HCT116 (cell line): Measurements from ENCODE around the gene ARL6IP4. TPM values are rescaled to one million over a fixed set of nuclear protein-coding genes. Genes with fewer than 3 reads are reported as not detected.
"Not testable (repeated sequence)": the region's sequence is repeated elsewhere in the genome, so short reads cannot be mapped to it uniquely, and the experiment has no call there.

Experiments
- ATAC-seq: fragments of 200-7000 bp; cut with Tn5 transposase; 2 replicates; pipeline ENCODE4 v1.9.1; 2020; ENCODE audit warnings: mild to moderate bottlenecking, moderate library complexity
- BruUV-seq: library from RNA; stranded (reverse); fragments of 400-500 nt; replicated peaks from 2 replicates; lab custom pipeline; 2021; lab: Mats Ljungman, UMichigan
- CTCF ChIA-PET: fragments of 300-600 bp; sonication (Branson Sonifier 250); formaldehyde crosslinking; loops from one replicate; lab custom pipeline; 2021; ENCODE audit warnings: antibody characterized with exemption; lab: Charles Lee
- POLR2A ChIA-PET: fragments of 300-600, 350-600 bp; sonication (Branson Sonifier 250); formaldehyde crosslinking; loops from one replicate; lab custom pipeline; 2021; ENCODE audit warnings: antibody characterized with exemption; lab: Charles Lee
- RAD21 ChIA-PET, 2 experiments: fragments of 300-600 bp; sonication (Branson Sonifier 250); formaldehyde crosslinking; loops; one replicate each; lab custom pipeline; 2023; ENCODE audit warnings: low total read pairs in 2 of 2; ENCODE audit not compliant: uncharacterized antibody in 2 of 2, unreplicated experiment in 2 of 2, low non-redundant PET in 1 of 2; lab: Charles Lee
- DNase-seq: peaks from one replicate; pipeline ENCODE4 v3.0.0-alpha.2; 2010; ENCODE audit warnings: low read depth, low spot score
- H2AFZ ChIP-seq: fragments of 200-600 bp; shearing (Covaris generic), sonication (generic); 2 replicates; pipeline ENCODE4 v1.6.1; 2017; ENCODE audit warnings: low read depth, mixed run types, mixed read lengths, antibody characterized with exemption, low read length; ENCODE audit not compliant: poor library complexity, severe bottlenecking
- H3K27ac ChIP-seq: 2 replicates; pipeline ENCODE4 v1.5.1; 2012; ENCODE audit warnings: low read depth, low read length
- H3K27me3 ChIP-seq: fragments of 200-600 bp; sonication (generic); 2 replicates; pipeline ENCODE4 v1.6.1; 2016; ENCODE audit warnings: mixed run types, low read length, mixed read lengths; ENCODE audit not compliant: insufficient read depth
- H3K36me3 ChIP-seq, 2 experiments: fragments of 200-500 bp in 1 of 2; fragments of 200-600 bp in 1 of 2; sonication (Bioruptor generic) in 1 of 2; sonication (generic) in 1 of 2; 2 replicates each; pipeline versions ENCODE4 v1.5.1 to v1.6.1; 2014 to 2016; ENCODE audit warnings: low read length in 2 of 2, inconsistent platforms in 1 of 2, mixed read lengths in 1 of 2, mixed run types in 1 of 2; ENCODE audit not compliant: insufficient read depth in 2 of 2, control insufficient read depth in 1 of 2
- H3K4me1 ChIP-seq, 2 experiments: fragments of 200-600 bp in 1 of 2; sonication (generic) in 1 of 2; 2 replicates each; pipeline versions ENCODE4 v1.5.1 to v1.6.1; 2012 to 2017; ENCODE audit warnings: low read length in 2 of 2, inconsistent platforms in 1 of 2, mild to moderate bottlenecking in 1 of 2, mixed read lengths in 1 of 2, mixed run types in 1 of 2, moderate library complexity in 1 of 2; ENCODE audit not compliant: insufficient read depth in 2 of 2, control insufficient read depth in 1 of 2
- H3K4me2 ChIP-seq: fragments of 200-600 bp; sonication (generic); 2 replicates; pipeline ENCODE4 v1.6.1; 2017; ENCODE audit warnings: mixed run types, low read length, mixed read lengths
- H3K4me3 ChIP-seq, 2 experiments: fragments of 200-600 bp in 1 of 2; sonication (generic) in 1 of 2; replicated peaks in 1 of 2; 2 replicates each; pipeline ENCODE4 v1.5.1; 2011 to 2016; ENCODE audit warnings: low read length in 2 of 2, control low read depth in 1 of 2, low read depth in 1 of 2, mild to moderate bottlenecking in 1 of 2, mixed read lengths in 1 of 2, mixed run types in 1 of 2
- H3K79me2 ChIP-seq: fragments of 200-600 bp; sonication (generic); 2 replicates; pipeline ENCODE4 v1.6.1; 2017; ENCODE audit warnings: mild to moderate bottlenecking, mixed run types, low read length, moderate library complexity, mixed read lengths; ENCODE audit not compliant: insufficient read depth
- H3K9ac ChIP-seq: fragments of 200-600 bp; sonication (generic); 2 replicates; pipeline ENCODE4 v1.6.1; 2016; ENCODE audit warnings: low read length, mixed read lengths
- H3K9me2 ChIP-seq: fragments of 200-600 bp; sonication (generic), shearing (Covaris generic); 2 replicates; pipeline ENCODE4 v1.6.1; 2017; ENCODE audit warnings: mixed run types, mild to moderate bottlenecking, moderate library complexity; ENCODE audit not compliant: insufficient read depth
- H3K9me3 ChIP-seq, 2 experiments: fragments of 200-500 bp in 1 of 2; fragments of 200-600 bp in 1 of 2; sonication (Bioruptor generic) in 1 of 2; sonication (generic) in 1 of 2; 2 replicates each; pipeline ENCODE4 v1.6.1; 2014 to 2017; ENCODE audit warnings: low read length in 2 of 2, mixed read lengths in 2 of 2, inconsistent platforms in 1 of 2, low read depth in 1 of 2, mild to moderate bottlenecking in 1 of 2, mixed run types in 1 of 2, moderate library complexity in 1 of 2; ENCODE audit not compliant: control insufficient read depth in 1 of 2, insufficient read depth in 1 of 2
- H4K20me1 ChIP-seq: fragments of 200-600 bp; sonication (generic), shearing (Covaris generic); 2 replicates; pipeline ENCODE4 v1.6.1; 2017; ENCODE audit warnings: mixed run types, mild to moderate bottlenecking, moderate library complexity; ENCODE audit not compliant: insufficient read depth
- CEBPB ChIP-seq: IDR thresholded peaks from 2 replicates; pipeline ENCODE4 v1.6.1; 2012; ENCODE audit warnings: low read depth
- CTCF ChIP-seq, 3 experiments: fragments of 200-600 bp in 1 of 3; sonication (generic) in 1 of 3; IDR thresholded peaks in 2 of 3; conservative IDR thresholded peaks in 1 of 3; 2 replicates each; pipeline ENCODE4 v1.5.1; 2012 to 2017; ENCODE audit warnings: low read depth in 2 of 3, low read length in 2 of 3, antibody characterized with exemption in 1 of 3, borderline replicate concordance in 1 of 3, control low read depth in 1 of 3, mild to moderate bottlenecking in 1 of 3, mixed read lengths in 1 of 3, mixed run types in 1 of 3, moderate library complexity in 1 of 3; ENCODE audit not compliant: insufficient read depth in 1 of 3
- EGR1 ChIP-seq: IDR thresholded peaks from 2 replicates; pipeline ENCODE4 v1.6.1; 2012; ENCODE audit warnings: low read depth
- ELF1 ChIP-seq: IDR thresholded peaks from 2 replicates; pipeline ENCODE4 v1.6.1; 2012; ENCODE audit warnings: low read depth, borderline replicate concordance
- EZH2 ChIP-seq: fragments of 200-600 bp; sonication (generic); IDR thresholded peaks from 2 replicates; pipeline ENCODE4 v1.6.1; 2017; ENCODE audit warnings: antibody characterized with exemption, mixed run types
- POLR2A ChIP-seq: IDR thresholded peaks from 2 replicates; pipeline ENCODE4 v1.7.0; 2011; ENCODE audit warnings: borderline replicate concordance; ENCODE audit not compliant: insufficient read depth, insufficient read length; ENCODE audit errors: extremely low read depth
- POLR2AphosphoS5 ChIP-seq: IDR thresholded peaks from 2 replicates; pipeline ENCODE4 v1.6.1; 2011; ENCODE audit warnings: mild to moderate bottlenecking, low read depth, low read length, moderate library complexity
- RAD21 ChIP-seq: IDR thresholded peaks from 2 replicates; pipeline ENCODE4 v1.6.1; 2012; ENCODE audit warnings: low read depth, mild to moderate bottlenecking
- REST ChIP-seq: IDR thresholded peaks from 2 replicates; pipeline ENCODE4 v1.6.1; 2012; ENCODE audit warnings: low read depth
- SIN3A ChIP-seq: IDR thresholded peaks from 2 replicates; pipeline ENCODE4 v1.6.1; 2012; ENCODE audit warnings: low read depth
- SP1 ChIP-seq: IDR thresholded peaks from 2 replicates; pipeline ENCODE4 v1.6.1; 2012; ENCODE audit warnings: low read depth
- SRF ChIP-seq: IDR thresholded peaks from 2 replicates; pipeline ENCODE4 v1.6.1; 2012; ENCODE audit warnings: low read depth
- YY1 ChIP-seq: IDR thresholded peaks from 2 replicates; pipeline ENCODE4 v1.6.1; 2011; ENCODE audit warnings: low read length, low read depth, moderate library complexity, mild to moderate bottlenecking; ENCODE audit not compliant: insufficient replicate concordance; ENCODE audit errors: extremely low read depth
- ZNF274 ChIP-seq: fragments of 200-500 bp; sonication (Bioruptor generic); IDR thresholded peaks from 2 replicates; pipeline ENCODE4 v1.6.1; 2014; ENCODE audit warnings: mild to moderate bottlenecking, low read depth, low read length, inconsistent platforms
- intact Hi-C: fragments of 100-400 bp; cut with micrococcal nuclease; formaldehyde crosslinking; loops from 2 replicates; pipeline ENCODE4 v1.10.0; 2022
- total RNA-seq: library from RNA; stranded (reverse); gene quantifications from one replicate; pipeline ENCODE4 v1.2.1, GENCODE V29; 2021; ENCODE audit not compliant: unreplicated experiment
- TF ChIP-seq, protein P1 (sequence below): IDR thresholded peaks from 2 replicates; pipeline ENCODE4 v1.6.1; 2011; ENCODE audit warnings: mild to moderate bottlenecking, low read length, moderate library complexity; ENCODE audit not compliant: insufficient replicate concordance; ENCODE audit errors: extremely low read depth

The ARL6IP4 gene
- total RNA-seq, 1 experiment from 2014 or later = 128 TPM

DNA sequence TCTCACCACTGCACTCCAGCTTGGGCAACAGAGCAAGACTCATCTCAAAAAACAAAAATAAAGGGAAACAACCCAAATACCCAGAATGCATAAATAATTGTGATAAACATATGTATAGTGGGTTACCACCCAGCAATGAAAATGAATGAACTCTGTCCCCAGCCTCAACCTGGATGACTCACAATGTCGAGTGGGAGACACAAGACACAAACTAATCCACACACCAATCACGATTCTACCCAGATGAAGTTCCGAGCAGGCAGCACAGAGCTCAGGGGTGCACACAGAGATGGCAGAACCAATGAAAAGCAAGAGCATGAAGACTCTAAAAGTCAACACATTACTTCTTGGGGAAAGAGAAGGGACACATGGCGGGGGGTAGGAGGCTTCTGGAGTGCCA, 41.4 kb upstream of the ARL6IP4 start:
- TF ChIP-seq EZH2 (no peak), ELF1 (no peak), ZNF274 (no peak), SP1 (no peak), SIN3A (no peak), CEBPB (no peak), RAD21 (no peak), SRF (no peak), EGR1 (no peak), CTCF (IDR thresholded peaks at IDR 0.05 in 2 of 3, conservative IDR thresholded peaks at IDR 0.05 in 1 of 3; ENCODE audit: borderline replicate concordance in 1 of 3, insufficient read depth in 1 of 3, low read depth in 2 of 3, low read length in 2 of 3) (no peak), POLR2AphosphoS5 (no peak), YY1 (no peak), POLR2A (no peak), REST (no peak)
- TF ChIP-seq, protein P1, sequence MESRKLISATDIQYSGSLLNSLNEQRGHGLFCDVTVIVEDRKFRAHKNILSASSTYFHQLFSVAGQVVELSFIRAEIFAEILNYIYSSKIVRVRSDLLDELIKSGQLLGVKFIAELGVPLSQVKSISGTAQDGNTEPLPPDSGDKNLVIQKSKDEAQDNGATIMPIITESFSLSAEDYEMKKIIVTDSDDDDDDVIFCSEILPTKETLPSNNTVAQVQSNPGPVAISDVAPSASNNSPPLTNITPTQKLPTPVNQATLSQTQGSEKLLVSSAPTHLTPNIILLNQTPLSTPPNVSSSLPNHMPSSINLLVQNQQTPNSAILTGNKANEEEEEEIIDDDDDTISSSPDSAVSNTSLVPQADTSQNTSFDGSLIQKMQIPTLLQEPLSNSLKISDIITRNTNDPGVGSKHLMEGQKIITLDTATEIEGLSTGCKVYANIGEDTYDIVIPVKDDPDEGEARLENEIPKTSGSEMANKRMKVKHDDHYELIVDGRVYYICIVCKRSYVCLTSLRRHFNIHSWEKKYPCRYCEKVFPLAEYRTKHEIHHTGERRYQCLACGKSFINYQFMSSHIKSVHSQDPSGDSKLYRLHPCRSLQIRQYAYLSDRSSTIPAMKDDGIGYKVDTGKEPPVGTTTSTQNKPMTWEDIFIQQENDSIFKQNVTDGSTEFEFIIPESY = no peak
- Histone ChIP-seq H3K4me2 (no peak overlapping the region), H3K27ac (no peak overlapping the region), H3K9me3 (no peaks in the 10 kb centered on the region), H3K9me2 (no peaks in the 10 kb centered on the region), H3K79me2 (no peaks in the 10 kb centered on the region), H3K9ac (no peak overlapping the region), H3K4me1 (peaks cover 40 to 45% of the 10 kb centered on the region in 2 experiments), H3K27me3 (no peaks in the 10 kb centered on the region), H3K4me3 (no peak overlapping the region), H3K36me3 (no peaks in the 10 kb centered on the region), H2AFZ (no peak overlapping the region), H4K20me1 (no peaks in the 10 kb centered on the region)
- DNase-seq (no peak), ATAC-seq (no peak)
- ChIA-PET RAD21 (no interaction called here), CTCF (no interaction called here), POLR2A (no interaction called here)
- intact Hi-C loops = no loop called here
- no TSS peak for BruUV-seq

DNA sequence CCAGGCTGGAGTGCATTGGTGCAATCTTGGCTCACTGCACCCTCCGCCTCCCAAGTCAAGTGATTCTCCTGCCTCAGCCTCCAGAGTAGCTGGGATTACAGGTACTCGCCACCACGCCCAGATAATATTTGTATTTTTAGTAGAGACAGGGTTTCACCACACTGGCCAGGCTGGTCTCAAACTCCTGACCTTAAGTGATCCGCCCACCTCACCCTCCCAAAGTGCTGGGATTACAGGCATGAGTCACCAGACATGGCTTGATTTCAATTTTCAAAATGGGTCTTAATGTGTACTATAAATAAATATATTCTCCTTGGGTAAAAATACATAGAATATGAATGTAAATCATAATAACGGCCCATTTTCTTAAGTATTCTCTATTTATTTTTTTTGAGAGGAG, 39.1 kb upstream of the ARL6IP4 start:
- not testable (repeated sequence) for H3K36me3 ChIP-seq

More for the DNA sequence above, 39.1 kb upstream of the ARL6IP4 start:
- CTCF ChIA-PET, ATAC-seq, intact Hi-C loops, H3K9me3 ChIP-seq, H3K4me3 ChIP-seq, H2AFZ ChIP-seq, H4K20me1 ChIP-seq, H3K79me2 ChIP-seq, H3K9ac ChIP-seq, BruUV-seq, DNase-seq, H3K27me3 ChIP-seq, RAD21 ChIA-PET, H3K9me2 ChIP-seq, H3K27ac ChIP-seq: not testable (repeated sequence)
- POLR2A ChIA-PET = interaction anchor here (1.2 to 1.8 kb wide), 3 partner anchors 16 to 292 kb away, joined by 3 to 7 read pairs (median 3); partner anchors contain the start of genes MPHOSPH9 and MTRFR
- Histone ChIP-seq H3K4me1 (peaks cover 57 to 66% of the 10 kb centered on the region in 2 experiments), H3K4me2 (peak overlapping the region; percentile 70)
